NCI-H1092 treated with DMSO at 0.1 percent for 48 hours (cell line): ENCODE results near the gene TRIM8.
"Not testable (repeated sequence)": the region's sequence is repeated elsewhere in the genome, so short reads cannot be mapped to it uniquely, and the experiment has no call there.

Experiments
- DNase-seq: peaks from one replicate; lab custom pipeline; 2025; lab: John Stamatoyannopoulos, UW

Gene TRIM8

GRCh38 chr10:102650655-102651454 is 6.6 kb downstream of the TRIM8 start:
- DNase-seq, result no peak

GRCh38 chr10:102651455-102652169 is 7.3 kb downstream of the TRIM8 start:
- DNase-seq, result no peak

- DNase-seq, result no peak
Measured at GRCh38 chr10:102652170-102652916, 8.1 kb downstream of the TRIM8 start.

DNA sequence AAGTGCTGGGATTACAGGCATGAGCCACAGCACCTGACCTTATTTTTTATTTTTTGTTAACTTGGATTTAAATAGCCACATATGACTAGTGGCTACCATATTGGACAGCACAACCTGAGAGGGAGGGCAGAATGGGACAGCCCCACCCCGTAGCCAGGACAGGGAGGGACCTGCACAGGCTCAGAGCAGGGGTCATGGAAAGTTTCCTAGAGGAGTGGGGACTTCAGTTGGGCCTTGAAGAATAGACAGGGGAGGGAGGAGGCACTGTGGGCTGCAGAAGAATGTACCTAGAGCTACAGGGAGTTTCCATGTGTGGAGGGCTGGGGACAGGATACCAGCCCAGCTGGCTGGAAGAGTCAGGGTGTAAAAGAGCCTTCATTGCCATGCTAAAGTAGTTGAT is 8.8 kb downstream of the TRIM8 start:
- no peak for DNase-seq

- no peak for DNase-seq
Measured at GRCh38 chr10:102654566-102654965, 10.3 kb downstream of the TRIM8 start.

DNA sequence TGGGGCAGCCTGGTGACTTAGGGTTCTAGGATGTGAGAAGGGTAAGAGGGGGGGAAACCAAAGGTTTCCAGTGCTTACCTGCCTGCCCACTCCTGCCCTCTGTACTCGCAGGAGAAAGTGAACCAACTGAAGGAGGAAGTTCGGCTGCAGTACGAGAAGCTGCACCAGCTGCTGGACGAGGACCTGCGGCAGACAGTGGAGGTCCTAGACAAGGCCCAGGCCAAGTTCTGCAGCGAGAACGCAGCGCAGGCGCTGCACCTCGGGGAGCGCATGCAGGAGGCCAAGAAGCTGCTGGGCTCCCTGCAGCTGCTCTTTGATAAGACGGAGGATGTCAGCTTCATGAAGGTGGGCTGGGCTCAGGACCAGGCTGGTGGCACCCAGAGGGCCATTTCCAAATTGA is 10.7 kb downstream of the TRIM8 start:
- no peak for DNase-seq

GRCh38 chr10:102656026-102656425 is 11.7 kb downstream of the TRIM8 start:
- DNase-seq, result no peak

GRCh38 chr10:102656791-102657371 is 12.6 kb downstream of the TRIM8 start:
- no peak for DNase-seq

GRCh38 chr10:102657451-102657850 is 13.2 kb downstream of the TRIM8 start:
- DNase-seq, result no peak

DNA sequence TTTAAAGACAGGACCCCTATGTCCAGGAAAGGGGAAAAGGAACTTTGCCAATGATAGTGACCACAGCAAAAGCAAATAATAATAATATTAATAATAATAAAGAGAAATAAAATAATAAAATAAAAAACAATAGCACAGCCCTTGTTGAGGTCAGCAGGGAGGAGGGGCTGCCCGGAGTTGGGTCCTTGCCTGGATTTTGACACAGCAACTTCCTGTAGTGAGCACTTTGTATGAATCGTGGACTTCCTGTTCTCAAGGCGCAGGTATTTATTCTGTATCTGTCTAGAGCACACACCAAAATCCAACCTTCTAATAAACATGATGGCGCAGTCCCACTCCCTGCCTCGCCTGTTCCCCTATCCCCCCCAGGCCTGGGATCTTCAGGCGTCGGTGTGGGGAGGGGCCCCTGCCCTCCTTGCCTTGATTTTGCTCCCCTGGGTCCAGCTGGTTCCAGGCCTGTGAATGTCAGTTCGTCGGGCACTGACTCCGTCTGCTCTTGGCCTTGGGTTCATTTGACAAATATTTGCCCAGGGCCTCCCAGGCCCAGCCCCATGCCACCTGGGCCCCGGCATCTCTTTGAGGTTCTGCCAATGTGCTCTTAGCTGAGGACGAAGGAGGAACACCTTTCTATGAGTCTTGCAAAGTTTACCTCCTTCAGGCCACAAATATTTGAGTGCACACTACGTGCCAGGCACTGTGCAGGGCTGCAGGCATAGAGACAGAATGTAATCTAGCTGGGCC is 13.9 kb downstream of the TRIM8 start:
- DNase-seq, result no peak

DNA sequence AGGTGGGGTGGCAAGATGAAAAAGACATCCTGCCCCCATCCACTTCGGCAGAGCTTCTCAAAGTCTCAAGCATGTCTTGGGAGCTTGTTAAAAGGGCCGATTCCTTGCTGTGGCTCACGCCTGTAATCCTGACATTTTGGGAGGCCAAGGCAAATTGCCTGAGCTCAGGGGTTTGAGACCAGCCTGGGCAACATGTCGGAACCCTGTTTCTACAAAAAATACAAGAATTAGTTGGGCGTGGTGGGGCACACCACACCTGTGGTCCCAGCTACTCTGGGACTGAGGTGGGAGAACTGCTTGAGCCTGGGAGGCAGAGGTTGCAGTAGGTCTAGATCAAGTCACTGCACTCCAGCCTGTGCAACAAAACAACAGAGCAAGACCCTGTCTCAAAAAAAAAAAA is 14.5 kb downstream of the TRIM8 start:
- no peak for DNase-seq

GRCh38 chr10:102660888-102661657 is 16.8 kb downstream of the TRIM8 start:
- DNase-seq, result peak; percentile 28

- DNase-seq, result no peak
Measured at GRCh38 chr10:102661658-102662028, 17.4 kb downstream of the TRIM8 start.

GRCh38 chr10:102665904-102666509 is 21.7 kb downstream of the TRIM8 start:
- no peak for DNase-seq

DNA sequence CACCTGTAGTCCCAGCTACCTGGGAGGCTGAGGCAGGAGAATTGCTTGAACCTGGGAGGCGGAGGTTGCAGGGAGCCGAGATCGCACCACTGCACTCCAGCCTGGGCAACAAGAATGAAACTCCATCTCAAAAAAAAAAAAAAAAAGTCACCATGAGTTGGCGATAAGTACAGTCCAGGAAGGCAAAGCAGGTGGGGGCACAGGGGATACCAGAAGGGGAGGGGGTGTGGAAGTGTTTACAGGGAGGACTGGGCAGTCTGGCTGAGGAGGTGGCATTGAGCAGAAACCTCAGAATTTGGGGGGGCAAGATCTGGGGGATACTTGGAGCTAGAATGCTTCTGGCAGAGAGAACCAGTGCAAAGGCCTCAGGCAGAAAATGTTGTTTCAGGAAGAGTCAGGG is 23.1 kb downstream of the TRIM8 start:
- not testable (repeated sequence) for DNase-seq

DNA sequence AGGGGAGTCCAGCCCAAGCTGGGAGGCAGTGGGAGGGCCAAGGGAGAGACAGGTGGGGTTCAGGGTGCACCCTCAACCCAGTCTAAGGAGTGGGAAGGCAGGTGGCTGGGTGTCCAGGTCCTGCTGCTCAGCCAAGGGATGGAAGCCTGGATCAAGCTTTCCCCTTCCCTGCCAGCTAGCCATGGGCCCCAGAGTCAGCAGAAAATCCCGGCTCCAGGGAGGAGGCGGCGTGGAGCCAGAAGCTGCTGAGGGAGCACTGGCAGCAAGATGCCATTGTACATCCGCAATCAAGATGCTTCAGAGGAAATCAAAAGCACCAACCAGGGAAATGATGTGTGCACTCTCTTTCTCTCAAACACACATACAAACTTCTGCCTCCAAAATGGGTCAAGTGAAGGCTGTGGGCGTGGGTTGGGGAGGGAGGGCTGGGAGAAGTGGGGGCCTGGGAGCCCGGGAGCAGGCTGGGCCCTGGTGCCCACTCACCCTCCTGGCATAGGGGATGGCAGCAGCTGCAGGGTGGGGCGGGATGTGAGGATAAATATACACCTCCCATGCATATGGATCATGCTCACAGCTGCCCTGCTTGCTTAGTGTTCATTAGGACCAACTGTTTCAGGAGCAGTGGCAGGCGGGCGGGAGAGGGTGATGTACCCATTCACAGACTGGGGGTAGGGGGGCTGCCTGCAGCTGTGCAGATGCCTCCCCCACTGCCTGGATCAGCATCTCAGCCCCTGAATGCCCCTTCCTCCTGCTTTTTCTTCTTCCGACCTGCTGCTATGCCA is 24.2 kb downstream of the TRIM8 start:
- no peak for DNase-seq

GRCh38 chr10:102669206-102670064 is 25.2 kb downstream of the TRIM8 start:
- no peak for DNase-seq

DNA sequence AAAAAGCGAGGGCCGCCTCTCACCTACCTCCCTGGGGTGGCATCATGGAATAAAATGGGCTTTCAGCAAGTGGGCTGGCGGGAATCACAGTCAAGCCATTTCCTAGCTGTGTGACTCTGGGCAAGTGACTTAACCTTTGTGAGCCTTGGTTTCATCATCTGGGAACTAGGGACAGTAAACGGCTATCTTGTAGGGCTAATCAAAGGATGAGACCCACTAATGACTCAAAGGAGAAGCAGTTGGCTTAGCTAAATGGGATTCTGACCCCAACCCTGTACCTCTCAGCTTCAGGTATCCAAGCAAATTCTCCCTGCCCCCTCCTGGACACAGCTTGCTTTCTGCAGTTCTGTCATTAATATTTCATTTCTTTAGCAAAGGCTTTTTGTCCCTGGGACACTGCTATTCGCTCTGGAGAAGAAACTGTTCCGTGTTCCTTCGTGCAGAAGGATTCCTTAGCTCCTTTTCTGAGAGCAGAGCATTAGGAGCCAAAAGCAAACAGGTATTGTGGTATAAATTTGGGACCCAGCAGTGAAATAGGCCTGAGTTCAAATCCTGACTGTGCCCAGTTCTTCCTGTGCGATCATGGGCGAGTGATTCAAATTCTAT is 25.9 kb downstream of the TRIM8 start:
- no peak for DNase-seq
